ENCODE results near the gene HSD17B10.
"Not testable (repeated sequence)": the region's sequence is repeated elsewhere in the genome, so short reads cannot be mapped to it uniquely, and the experiment has no call there.

Gene HSD17B10

GRCh38 chrX:53433651-53434639 lies at the start of gene HSD17B10:
HSD17B10 (minus strand) TSS chrX:53434370; CDS start chrX:53434345, 25 bp downstream.
- Histone ChIP-seq H3K27ac (ENCODE audit: low read depth, low read length) (no peak within 1 kb of the TSS), H3K36me3 (ENCODE audit: insufficient read depth, low read length) (no peaks in the 10 kb centered on the region), H3K4me1 (ENCODE audit: control insufficient read depth, insufficient read depth, low read length, unreplicated experiment) (peaks cover 3% of the 10 kb centered on the region), H3K79me2 (ENCODE audit: control insufficient read depth, insufficient read depth, low read length, unreplicated experiment) (peaks cover 9% of the 10 kb centered on the region), H3K4me3 (ENCODE audit: low read depth, low read length) (peak within 1 kb of the TSS; percentile 88), H2AFZ (ENCODE audit: low read length, unreplicated experiment) (peak within 1 kb of the TSS; percentile 78), H3K27me3 (ENCODE audit: insufficient read depth, low read length) (no peaks in the 10 kb centered on the region)

- no peaks in the 10 kb centered on the region for H3K4me1 ChIP-seq (ENCODE audit: control insufficient read depth, insufficient read depth, low read length, unreplicated experiment)
- H3K27ac ChIP-seq (ENCODE audit: low read depth, low read length) = no peak overlapping the region
These were observed 49.2 kb upstream of the HSD17B10 start for GRCh38 chrX:53483416-53483815.

GRCh38 chrX:53481816-53482465 lies 47.8 kb upstream of the HSD17B10 start:
- Histone ChIP-seq H3K27me3 (ENCODE audit: insufficient read depth, low read length) (no peaks in the 10 kb centered on the region), H3K79me2 (ENCODE audit: control insufficient read depth, insufficient read depth, low read length, unreplicated experiment) (no peaks in the 10 kb centered on the region), H3K27ac (ENCODE audit: low read depth, low read length) (no peak overlapping the region), H2AFZ (ENCODE audit: low read length, unreplicated experiment) (no peak overlapping the region), H3K4me1 (ENCODE audit: control insufficient read depth, insufficient read depth, low read length, unreplicated experiment) (no peaks in the 10 kb centered on the region), H3K36me3 (ENCODE audit: insufficient read depth, low read length) (no peaks in the 10 kb centered on the region), H3K4me3 (ENCODE audit: low read depth, low read length) (no peak overlapping the region)

More at GRCh38 chrX:53483416-53483815, 49.2 kb upstream of the HSD17B10 start:
- no peak overlapping the region for H3K4me3 ChIP-seq (ENCODE audit: low read depth, low read length)
- no peaks in the 10 kb centered on the region for H3K79me2 ChIP-seq (ENCODE audit: control insufficient read depth, insufficient read depth, low read length, unreplicated experiment)
- no peak overlapping the region for H2AFZ ChIP-seq (ENCODE audit: low read length, unreplicated experiment)
- no peaks in the 10 kb centered on the region for H3K36me3 ChIP-seq (ENCODE audit: insufficient read depth, low read length)
- H3K27me3 ChIP-seq (ENCODE audit: insufficient read depth, low read length) = no peaks in the 10 kb centered on the region

- no peaks in the 10 kb centered on the region for H3K79me2 ChIP-seq (ENCODE audit: control insufficient read depth, insufficient read depth, low read length, unreplicated experiment)
- no peaks in the 10 kb centered on the region for H3K4me1 ChIP-seq (ENCODE audit: control insufficient read depth, insufficient read depth, low read length, unreplicated experiment)
- no peak overlapping the region for H3K4me3 ChIP-seq (ENCODE audit: low read depth, low read length)
- H3K27me3 ChIP-seq (ENCODE audit: insufficient read depth, low read length) = no peaks in the 10 kb centered on the region
- no peaks in the 10 kb centered on the region for H3K36me3 ChIP-seq (ENCODE audit: insufficient read depth, low read length)
- no peak overlapping the region for H2AFZ ChIP-seq (ENCODE audit: low read length, unreplicated experiment)
- no peak overlapping the region for H3K27ac ChIP-seq (ENCODE audit: low read depth, low read length)
These were observed 46.9 kb upstream of the HSD17B10 start for GRCh38 chrX:53481093-53481492.

- peak overlapping the region; percentile 25 for H2AFZ ChIP-seq (ENCODE audit: low read length, unreplicated experiment)
- no peaks in the 10 kb centered on the region for H3K36me3 ChIP-seq (ENCODE audit: insufficient read depth, low read length)
- H3K4me3 ChIP-seq (ENCODE audit: low read depth, low read length) = no peak overlapping the region
- no peak overlapping the region for H3K27ac ChIP-seq (ENCODE audit: low read depth, low read length)
- no peaks in the 10 kb centered on the region for H3K79me2 ChIP-seq (ENCODE audit: control insufficient read depth, insufficient read depth, low read length, unreplicated experiment)
- no peaks in the 10 kb centered on the region for H3K27me3 ChIP-seq (ENCODE audit: insufficient read depth, low read length)
- no peaks in the 10 kb centered on the region for H3K4me1 ChIP-seq (ENCODE audit: control insufficient read depth, insufficient read depth, low read length, unreplicated experiment)
These were observed 45.1 kb upstream of the HSD17B10 start for GRCh38 chrX:53479301-53479700.

- Histone ChIP-seq H3K4me3 (ENCODE audit: low read depth, low read length) (no peak overlapping the region), H3K4me1 (ENCODE audit: control insufficient read depth, insufficient read depth, low read length, unreplicated experiment) (no peaks in the 10 kb centered on the region), H3K27ac (ENCODE audit: low read depth, low read length) (no peak overlapping the region), H3K36me3 (ENCODE audit: insufficient read depth, low read length) (no peaks in the 10 kb centered on the region), H3K79me2 (ENCODE audit: control insufficient read depth, insufficient read depth, low read length, unreplicated experiment) (no peaks in the 10 kb centered on the region), H3K27me3 (ENCODE audit: insufficient read depth, low read length) (no peaks in the 10 kb centered on the region), H2AFZ (ENCODE audit: low read length, unreplicated experiment) (no peak overlapping the region)
These were observed 42.2 kb upstream of the HSD17B10 start for GRCh38 chrX:53476371-53476770.

GRCh38 chrX:53474707-53475106 lies 40.5 kb upstream of the HSD17B10 start:
- Histone ChIP-seq H3K4me1 (ENCODE audit: control insufficient read depth, insufficient read depth, low read length, unreplicated experiment) (no peaks in the 10 kb centered on the region), H3K36me3 (ENCODE audit: insufficient read depth, low read length) (no peaks in the 10 kb centered on the region), H3K27me3 (ENCODE audit: insufficient read depth, low read length) (no peaks in the 10 kb centered on the region), H3K27ac (ENCODE audit: low read depth, low read length) (no peak overlapping the region), H3K4me3 (ENCODE audit: low read depth, low read length) (no peak overlapping the region), H2AFZ (ENCODE audit: low read length, unreplicated experiment) (no peak overlapping the region), H3K79me2 (ENCODE audit: control insufficient read depth, insufficient read depth, low read length, unreplicated experiment) (no peaks in the 10 kb centered on the region)

GRCh38 chrX:53471346-53471745 lies 37.2 kb upstream of the HSD17B10 start:
- no peak overlapping the region for H2AFZ ChIP-seq (ENCODE audit: low read length, unreplicated experiment)

GRCh38 chrX:53468659-53469058 lies 34.5 kb upstream of the HSD17B10 start:
- H3K27ac ChIP-seq (ENCODE audit: low read depth, low read length); H2AFZ ChIP-seq (ENCODE audit: low read length, unreplicated experiment); H3K36me3 ChIP-seq (ENCODE audit: insufficient read depth, low read length); H3K4me3 ChIP-seq (ENCODE audit: low read depth, low read length); H3K79me2 ChIP-seq (ENCODE audit: control insufficient read depth, insufficient read depth, low read length, unreplicated experiment); H3K27me3 ChIP-seq (ENCODE audit: insufficient read depth, low read length); H3K4me1 ChIP-seq (ENCODE audit: control insufficient read depth, insufficient read depth, low read length, unreplicated experiment): not testable (repeated sequence)

More at GRCh38 chrX:53471346-53471745, 37.2 kb upstream of the HSD17B10 start:
- Histone ChIP-seq H3K36me3 (ENCODE audit: insufficient read depth, low read length) (no peaks in the 10 kb centered on the region), H3K27ac (ENCODE audit: low read depth, low read length) (no peak overlapping the region), H3K4me3 (ENCODE audit: low read depth, low read length) (no peak overlapping the region), H3K27me3 (ENCODE audit: insufficient read depth, low read length) (no peaks in the 10 kb centered on the region), H3K4me1 (ENCODE audit: control insufficient read depth, insufficient read depth, low read length, unreplicated experiment) (no peaks in the 10 kb centered on the region), H3K79me2 (ENCODE audit: control insufficient read depth, insufficient read depth, low read length, unreplicated experiment) (no peaks in the 10 kb centered on the region)

GRCh38 chrX:53458082-53458481 lies 23.9 kb upstream of the HSD17B10 start:
- Histone ChIP-seq H3K4me1 (ENCODE audit: control insufficient read depth, insufficient read depth, low read length, unreplicated experiment) (no peaks in the 10 kb centered on the region), H3K36me3 (ENCODE audit: insufficient read depth, low read length) (no peaks in the 10 kb centered on the region), H2AFZ (ENCODE audit: low read length, unreplicated experiment) (peak overlapping the region; percentile 83), H3K4me3 (ENCODE audit: low read depth, low read length) (peak overlapping the region; percentile 50), H3K27ac (ENCODE audit: low read depth, low read length) (peak overlapping the region; percentile 40), H3K79me2 (ENCODE audit: control insufficient read depth, insufficient read depth, low read length, unreplicated experiment) (no peaks in the 10 kb centered on the region), H3K27me3 (ENCODE audit: insufficient read depth, low read length) (no peaks in the 10 kb centered on the region)

Data from ACC112 (cell line).